DND-41 (cell line): ENCODE measurements around the gene ABHD6.

ENCODE experiments used
- CTCF ChIP-seq: IDR thresholded peaks from 2 replicates; pipeline ENCODE4 v1.5.1; 2012; ENCODE audit warnings: borderline replicate concordance, low read length, moderate library complexity, mild to moderate bottlenecking; ENCODE audit not compliant: poor library complexity, severe bottlenecking; ENCODE audit errors: extremely low read depth
- EZH2 ChIP-seq: IDR thresholded peaks from 3 replicates; pipeline ENCODE4 v1.6.1; 2012; ENCODE audit warnings: borderline replicate concordance, low read depth, mild to moderate bottlenecking, moderate library complexity, low read length, inconsistent platforms; ENCODE audit not compliant: severe bottlenecking

GRCh38 chr3:58260733-58261132 is 23.1 kb downstream of the ABHD6 start:
- no peak for TF ChIP-seq CTCF
- no peak for TF ChIP-seq EZH2
